Ovary (tissue), 3 donors: Measurements from ENCODE around the gene SPTLC1.
"Not testable (repeated sequence)": the region's sequence is repeated elsewhere in the genome, so short reads cannot be mapped to it uniquely, and the experiment has no call there.

ENCODE experiments used
- EP300 ChIP-seq: sonication (generic); formaldehyde crosslinking; IDR thresholded peaks from one replicate; pipeline ENCODE4 v1.6.1; 2017; ENCODE audit warnings: antibody characterized with exemption
- TF ChIP-seq, protein P1 (sequence below), 3 donors: fragments of 450-650 bp in 2 of 3; fragments of 200-600 bp in 1 of 3; IDR thresholded peaks; one replicate each; pipeline versions ENCODE4 v1.5.1 to v1.8.0; 2016 to 2022; ENCODE audit warnings: antibody characterized with exemption in 3 of 3, mild to moderate bottlenecking in 1 of 3
- donor health status: DM: no; HTN: no; CAD: no.

DNA sequence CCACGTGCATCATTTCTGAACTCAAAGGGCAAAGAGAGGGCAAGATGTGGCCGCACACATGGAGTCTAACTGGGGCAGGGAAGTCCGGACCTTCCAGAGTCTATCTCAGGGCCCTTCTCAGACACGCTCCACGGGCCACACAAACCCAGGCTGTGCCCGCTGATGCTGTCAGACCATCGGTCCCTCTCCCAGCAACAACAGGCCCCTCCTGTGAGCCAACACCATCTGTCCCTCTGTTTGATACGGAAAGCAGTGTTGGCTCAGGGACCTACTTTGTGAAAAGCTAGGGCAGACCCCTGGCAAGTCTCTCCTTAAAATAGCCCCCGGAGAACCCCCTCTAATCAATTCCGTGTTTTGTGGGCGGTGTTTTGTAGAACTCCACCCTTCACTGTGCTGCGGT is 40.5 kb upstream of the SPTLC1 start:
- TF ChIP-seq EP300, result not testable (repeated sequence)
- TF ChIP-seq, protein P1, sequence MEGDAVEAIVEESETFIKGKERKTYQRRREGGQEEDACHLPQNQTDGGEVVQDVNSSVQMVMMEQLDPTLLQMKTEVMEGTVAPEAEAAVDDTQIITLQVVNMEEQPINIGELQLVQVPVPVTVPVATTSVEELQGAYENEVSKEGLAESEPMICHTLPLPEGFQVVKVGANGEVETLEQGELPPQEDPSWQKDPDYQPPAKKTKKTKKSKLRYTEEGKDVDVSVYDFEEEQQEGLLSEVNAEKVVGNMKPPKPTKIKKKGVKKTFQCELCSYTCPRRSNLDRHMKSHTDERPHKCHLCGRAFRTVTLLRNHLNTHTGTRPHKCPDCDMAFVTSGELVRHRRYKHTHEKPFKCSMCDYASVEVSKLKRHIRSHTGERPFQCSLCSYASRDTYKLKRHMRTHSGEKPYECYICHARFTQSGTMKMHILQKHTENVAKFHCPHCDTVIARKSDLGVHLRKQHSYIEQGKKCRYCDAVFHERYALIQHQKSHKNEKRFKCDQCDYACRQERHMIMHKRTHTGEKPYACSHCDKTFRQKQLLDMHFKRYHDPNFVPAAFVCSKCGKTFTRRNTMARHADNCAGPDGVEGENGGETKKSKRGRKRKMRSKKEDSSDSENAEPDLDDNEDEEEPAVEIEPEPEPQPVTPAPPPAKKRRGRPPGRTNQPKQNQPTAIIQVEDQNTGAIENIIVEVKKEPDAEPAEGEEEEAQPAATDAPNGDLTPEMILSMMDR (IDR thresholded peaks at IDR 0.05), result not testable (repeated sequence)
